Spinal cord (tissue), 10 donors: ENCODE data around the gene MACC1. TPM values are rescaled to one million over a fixed set of nuclear protein-coding genes. Genes with fewer than 3 reads are reported as not detected.

ENCODE experiments used
- DNase-seq, 6 donors: peaks; one replicate each; pipeline versions ENCODE4 v3.0.0 to v3.0.0-alpha.2; 2013 to 2015; ENCODE audit warnings: low spot score in 6 of 6, low read depth in 4 of 6
- H3K27ac ChIP-seq: one replicate; pipeline ENCODE4 v1.5.1; 2013; ENCODE audit warnings: low read depth, low read length, control low read depth
- H3K27me3 ChIP-seq: one replicate; pipeline ENCODE4 v1.6.1; 2013; ENCODE audit warnings: low read length; ENCODE audit not compliant: control insufficient read depth, insufficient read depth
- H3K36me3 ChIP-seq: one replicate; pipeline ENCODE4 v1.6.1; 2013; ENCODE audit warnings: low read length; ENCODE audit not compliant: control insufficient read depth, insufficient read depth
- H3K4me1 ChIP-seq: one replicate; pipeline ENCODE4 v1.6.1; 2013; ENCODE audit warnings: low read length; ENCODE audit not compliant: control insufficient read depth, insufficient read depth
- H3K4me3 ChIP-seq: one replicate; pipeline ENCODE4 v1.5.1; 2013; ENCODE audit warnings: low read depth, low read length, control low read depth
- H3K9me3 ChIP-seq: one replicate; pipeline ENCODE4 v1.6.1; 2013; ENCODE audit warnings: low read length; ENCODE audit not compliant: control insufficient read depth, insufficient read depth
- WGBS: methylation state at CpG from one replicate; pipeline ENCODE4 v1.1.5; 2013; ENCODE audit warnings: missing lambda C conversion rate; ENCODE audit not compliant: insufficient coverage; 5-methylcytosine and 5-hydroxymethylcytosine counted together
- polyA plus RNA-seq, 2 donors: library from polyadenylated mRNA; unstranded; fragments of 120-200 nt; gene quantifications; one replicate each; pipeline ENCODE4 v1.2.1, GENCODE V29; 2013; ENCODE audit not compliant: insufficient read length in 2 of 2
- total RNA-seq, 2 donors: library from RNA; depleted of rRNA in 1 of 2; stranded (reverse); fragments of 120-200 nt in 1 of 2; fragments of >200 nt in 1 of 2; gene quantifications; one replicate each; pipeline versions ENCODE4 v1.2.3 to v1.2.4, GENCODE V29; 2013 to 2014
- donor health status: healthy.

Gene MACC1
- total and polyA plus RNA-seq, 4 donors, result 0.14 to 0.28 (median 0.18) TPM

- H3K27ac ChIP-seq, result peak overlapping the region; percentile 10
- 75% methylated on average over 1 of the region's 4 CpGs for WGBS
- no peak for DNase-seq
Observed at GRCh38 chr7:20220921-20221547, 3.9 kb upstream of the MACC1 start.

GRCh38 chr7:20220293-20220761 lies 3.1 kb upstream of the MACC1 start:
- WGBS, result no CpG with 5 or more reads among the region's 3 CpGs
- Histone ChIP-seq H3K36me3 (no peaks in the 10 kb centered on the region), H3K9me3 (no peaks in the 10 kb centered on the region), H3K4me1 (peaks cover 3% of the 10 kb centered on the region), H3K4me3 (no peak overlapping the region), H3K27ac (peak overlapping the region; percentile 6), H3K27me3 (no peaks in the 10 kb centered on the region)
- DNase-seq, result no peak

More at GRCh38 chr7:20220921-20221547, 3.9 kb upstream of the MACC1 start:
- Histone ChIP-seq H3K4me1 (peaks cover 3% of the 10 kb centered on the region), H3K36me3 (no peaks in the 10 kb centered on the region), H3K4me3 (no peak overlapping the region), H3K27me3 (no peaks in the 10 kb centered on the region), H3K9me3 (no peaks in the 10 kb centered on the region)

- H3K4me1 ChIP-seq, result peaks cover 3% of the 10 kb centered on the region
- H3K9me3 ChIP-seq, result no peaks in the 10 kb centered on the region
- peak in 1 of 6 donors; percentile 24 for DNase-seq
- H3K27ac ChIP-seq, result peak overlapping the region; percentile 33
- no peaks in the 10 kb centered on the region for H3K27me3 ChIP-seq
- 55% methylated on average over 6 of the region's 7 CpGs for WGBS
- H3K4me3 ChIP-seq, result no peak overlapping the region
- no peaks in the 10 kb centered on the region for H3K36me3 ChIP-seq
Observed at GRCh38 chr7:20219446-20220292, 2.5 kb upstream of the MACC1 start.

- no peak for DNase-seq
- H3K4me3 ChIP-seq, result no peak overlapping the region
- peak overlapping the region; percentile 33 for H3K27ac ChIP-seq
- no peaks in the 10 kb centered on the region for H3K27me3 ChIP-seq
- H3K4me1 ChIP-seq, result peaks cover 3% of the 10 kb centered on the region
- WGBS, result 59% methylated on average over 2 of the region's 3 CpGs
- no peaks in the 10 kb centered on the region for H3K9me3 ChIP-seq
- no peaks in the 10 kb centered on the region for H3K36me3 ChIP-seq
Observed at GRCh38 chr7:20219062-20219445, 1.9 kb upstream of the MACC1 start.

GRCh38 chr7:20218279-20218678 lies 1.1 kb upstream of the MACC1 start:
- no peaks in the 10 kb centered on the region for H3K36me3 ChIP-seq
- H3K9me3 ChIP-seq, result no peaks in the 10 kb centered on the region
- DNase-seq, result no peak
- peaks cover 3% of the 10 kb centered on the region for H3K4me1 ChIP-seq
- no peak overlapping the region for H3K27ac ChIP-seq
- no peak overlapping the region for H3K4me3 ChIP-seq
- no peaks in the 10 kb centered on the region for H3K27me3 ChIP-seq

- Histone ChIP-seq H3K36me3 (no peaks in the 10 kb centered on the region), H3K27me3 (no peaks in the 10 kb centered on the region), H3K27ac (no peak overlapping the region), H3K4me3 (no peak overlapping the region), H3K4me1 (peaks cover 3% of the 10 kb centered on the region), H3K9me3 (no peaks in the 10 kb centered on the region)
- WGBS, result no CpG with 5 or more reads among the region's 1 CpG
- no peak for DNase-seq
Observed at GRCh38 chr7:20216406-20217036, 663 bp downstream of the MACC1 start.

GRCh38 chr7:20214921-20215669 lies 2.1 kb downstream of the MACC1 start:
- Histone ChIP-seq H3K27ac (no peak overlapping the region), H3K27me3 (no peaks in the 10 kb centered on the region), H3K4me3 (no peak overlapping the region), H3K36me3 (no peaks in the 10 kb centered on the region), H3K9me3 (no peaks in the 10 kb centered on the region), H3K4me1 (peaks cover 3% of the 10 kb centered on the region)
- DNase-seq, result no peak
- no CpG with 5 or more reads among the region's 3 CpGs for WGBS

- WGBS, result 100% methylated on average over 2 of the region's 2 CpGs
- no peak overlapping the region for H3K27ac ChIP-seq
Observed at GRCh38 chr7:20214132-20214531, 3.1 kb downstream of the MACC1 start.

GRCh38 chr7:20213378-20213777 lies 3.8 kb downstream of the MACC1 start:
- Histone ChIP-seq H3K4me3 (no peak overlapping the region), H3K27ac (no peak overlapping the region), H3K9me3 (no peaks in the 10 kb centered on the region)

More at GRCh38 chr7:20214132-20214531, 3.1 kb downstream of the MACC1 start:
- no peaks in the 10 kb centered on the region for H3K27me3 ChIP-seq
- no peak for DNase-seq
- H3K36me3 ChIP-seq, result no peaks in the 10 kb centered on the region
- no peaks in the 10 kb centered on the region for H3K4me1 ChIP-seq
- H3K4me3 ChIP-seq, result no peak overlapping the region
- H3K9me3 ChIP-seq, result no peaks in the 10 kb centered on the region

More at GRCh38 chr7:20213378-20213777, 3.8 kb downstream of the MACC1 start:
- Histone ChIP-seq H3K4me1 (no peaks in the 10 kb centered on the region), H3K36me3 (no peaks in the 10 kb centered on the region), H3K27me3 (no peaks in the 10 kb centered on the region)
- no peak for DNase-seq
- WGBS, result 100% methylated on average over 1 of the region's 1 CpG
